ENCODE results near the gene FILIP1L. TPM values are rescaled to one million over a fixed set of nuclear protein-coding genes. Genes with fewer than 3 reads are reported as not detected.

Gene FILIP1L
- total RNA-seq, 1 experiment from 2014 or later = 0.07 TPM

DNA sequence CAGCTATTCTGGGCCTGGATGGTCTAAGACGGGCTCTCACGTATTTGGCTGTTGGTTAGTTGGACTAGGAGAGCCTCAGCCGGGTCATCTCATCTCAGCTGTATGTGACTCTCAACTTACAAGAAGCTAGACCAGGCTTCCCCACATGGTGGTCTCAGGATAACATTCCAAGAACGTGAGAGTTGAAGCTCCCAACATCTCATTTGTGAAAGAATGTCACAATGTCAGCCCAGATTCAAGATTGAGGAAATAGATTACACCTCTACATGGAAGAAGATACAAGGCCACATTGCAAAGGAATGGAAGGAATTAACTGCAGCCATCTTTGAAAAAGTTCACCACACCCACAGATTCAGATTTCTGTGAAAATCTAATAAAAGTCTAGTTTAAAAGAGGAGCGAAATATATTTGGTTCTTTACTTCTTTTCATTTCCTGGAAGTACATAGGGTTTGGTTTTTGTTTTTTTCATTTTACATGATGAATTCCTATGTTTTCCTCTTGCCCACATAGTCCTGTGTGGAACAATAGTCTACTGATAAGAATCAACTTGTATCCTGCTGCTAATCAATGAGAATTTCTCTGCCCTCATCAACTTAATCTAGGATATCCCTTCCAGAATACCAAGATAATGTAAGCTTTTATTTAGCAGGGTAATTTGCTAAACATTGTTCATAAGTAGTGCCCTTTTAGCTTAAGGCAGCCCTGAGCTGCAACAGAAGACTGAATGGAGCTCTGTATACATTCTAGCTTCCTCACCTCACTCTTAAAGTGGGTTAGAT lies 180.1 kb downstream of the FILIP1L start:
- no peak overlapping the region for H3K4ac ChIP-seq (ENCODE audit: low read depth, low read length)
- no peaks in the 10 kb centered on the region for H3K79me1 ChIP-seq (ENCODE audit: insufficient read depth, low read depth, low read length, poor library complexity, severe bottlenecking)
- no peak overlapping the region for H4K91ac ChIP-seq (ENCODE audit: insufficient read length, low read depth, low read length)
- H3K14ac ChIP-seq (ENCODE audit: insufficient read depth, low read length) = no peak overlapping the region
- Mint-ChIP-seq H3K4me1 (peaks cover 25 to 29% of the 10 kb centered on the region in 2 experiments), H3K9me3 (no peaks in the 10 kb centered on the region), H3K36me3 (ENCODE audit: insufficient read depth in 1 of 3, low read depth in 3 of 3) (no peaks in the 10 kb centered on the region), H3K4me3 (no peak overlapping the region), H3K27me3 (ENCODE audit: low read depth) (no peaks in the 10 kb centered on the region), H3K27ac (no peak overlapping the region; a peak in 1 of 7 replicates)
- no peak overlapping the region for H3K23ac ChIP-seq (ENCODE audit: insufficient read length, low read depth, low read length)
- H3K27ac ChIP-seq (ENCODE audit: insufficient read length, low read depth, low read length) = no peak overlapping the region
- no peak overlapping the region for H2AK5ac ChIP-seq (ENCODE audit: insufficient read length, low read length)
- H3K4me1 ChIP-seq (ENCODE audit: insufficient read depth, low read length) = peaks cover 9% of the 10 kb centered on the region; the same call in 1 of the 2 replicates
- no peak overlapping the region for H2AFZ ChIP-seq (ENCODE audit: low read length)
- no peak overlapping the region for H4K8ac ChIP-seq (replicated peaks; ENCODE audit: insufficient read length, low read depth, low read length)
- H3K79me2 ChIP-seq (ENCODE audit: insufficient read depth, low read length) = peaks cover 2% of the 10 kb centered on the region; the same call in 1 of the 2 replicates
- H4K5ac ChIP-seq (ENCODE audit: insufficient read length, low read depth, low read length) = no peak overlapping the region
- no peak overlapping the region for H3K4me2 ChIP-seq (ENCODE audit: insufficient read depth, insufficient read length, low read length)
- no peak for DNase-seq
- TF ChIP-seq, protein P1, sequence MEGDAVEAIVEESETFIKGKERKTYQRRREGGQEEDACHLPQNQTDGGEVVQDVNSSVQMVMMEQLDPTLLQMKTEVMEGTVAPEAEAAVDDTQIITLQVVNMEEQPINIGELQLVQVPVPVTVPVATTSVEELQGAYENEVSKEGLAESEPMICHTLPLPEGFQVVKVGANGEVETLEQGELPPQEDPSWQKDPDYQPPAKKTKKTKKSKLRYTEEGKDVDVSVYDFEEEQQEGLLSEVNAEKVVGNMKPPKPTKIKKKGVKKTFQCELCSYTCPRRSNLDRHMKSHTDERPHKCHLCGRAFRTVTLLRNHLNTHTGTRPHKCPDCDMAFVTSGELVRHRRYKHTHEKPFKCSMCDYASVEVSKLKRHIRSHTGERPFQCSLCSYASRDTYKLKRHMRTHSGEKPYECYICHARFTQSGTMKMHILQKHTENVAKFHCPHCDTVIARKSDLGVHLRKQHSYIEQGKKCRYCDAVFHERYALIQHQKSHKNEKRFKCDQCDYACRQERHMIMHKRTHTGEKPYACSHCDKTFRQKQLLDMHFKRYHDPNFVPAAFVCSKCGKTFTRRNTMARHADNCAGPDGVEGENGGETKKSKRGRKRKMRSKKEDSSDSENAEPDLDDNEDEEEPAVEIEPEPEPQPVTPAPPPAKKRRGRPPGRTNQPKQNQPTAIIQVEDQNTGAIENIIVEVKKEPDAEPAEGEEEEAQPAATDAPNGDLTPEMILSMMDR (conservative IDR thresholded peaks at IDR 0.05) = no peak
- H2BK20ac ChIP-seq (ENCODE audit: low read depth, low read length, poor library complexity, severe bottlenecking) = no peak overlapping the region
- no CpG with 5 or more reads among the region's 5 CpGs for WGBS (ENCODE audit: extremely low coverage, insufficient read length, low lambda C conversion rate)
- H3K23me2 ChIP-seq (ENCODE audit: insufficient read length, low read depth, low read length, poor library complexity, severe bottlenecking) = no peaks in the 10 kb centered on the region
- H3K9me3 ChIP-seq (ENCODE audit: control insufficient read depth, low read depth, low read length) = no peaks in the 10 kb centered on the region
- H4K20me1 ChIP-seq (ENCODE audit: control insufficient read depth, insufficient read depth, insufficient read length) = no peaks in the 10 kb centered on the region
- no peak overlapping the region for H3K18ac ChIP-seq (ENCODE audit: insufficient read length, low read depth, low read length)
- H2BK5ac ChIP-seq (ENCODE audit: insufficient read length, low read length) = no peak overlapping the region
- no peak overlapping the region for H3K56ac ChIP-seq (ENCODE audit: insufficient read length, low read depth, low read length)
- H3T11ph ChIP-seq (ENCODE audit: low read length) = no peak overlapping the region
- no peak overlapping the region for H2BK12ac ChIP-seq (ENCODE audit: insufficient read length, low read depth, low read length)
- H2BK15ac ChIP-seq (ENCODE audit: low read depth, low read length) = no peak overlapping the region
- H3K9ac ChIP-seq (ENCODE audit: extremely low read depth, insufficient read length, low read length) = no peak overlapping the region
- no peaks in the 10 kb centered on the region for H3K27me3 ChIP-seq (ENCODE audit: insufficient read depth, low read length)
- H2BK120ac ChIP-seq (ENCODE audit: low read depth, low read length, poor library complexity, severe bottlenecking) = no peak overlapping the region
